AG04450 (cell line): ENCODE data around the gene FOSL1. TPM values are rescaled to one million over a fixed set of nuclear protein-coding genes. Genes with fewer than 3 reads are reported as not detected.
A peak's percentile ranks its signal among the peaks of the same experiment; 100 is the strongest.

Source experiments
- CTCF ChIA-PET: fragments of 300-600, 350-600 bp; formaldehyde crosslinking; extraction: SDS; loops from one replicate; lab custom pipeline; 2022; ENCODE audit warnings: antibody characterized with exemption, inconsistent platforms; lab: Charles Lee
- POLR2A ChIA-PET: fragments of 350-600 bp; formaldehyde crosslinking; extraction: SDS; loops from one replicate; lab custom pipeline; 2021; ENCODE audit warnings: antibody characterized with exemption, inconsistent platforms; lab: Yijun Ruan, JAX
- DNase-seq: peaks from one replicate; pipeline ENCODE4 v3.0.0-alpha.2; 2011; ENCODE audit warnings: low read depth, low spot score
- H3K27ac ChIP-seq: one replicate; pipeline ENCODE4 v1.5.1; 2012; ENCODE audit warnings: low read depth, low read length, control low read depth
- H3K27me3 ChIP-seq: one replicate; pipeline ENCODE4 v1.6.0; 2012; ENCODE audit warnings: low read length; ENCODE audit not compliant: control insufficient read depth, insufficient read depth
- H3K4me3 ChIP-seq: 2 replicates; pipeline ENCODE4 v1.5.1; 2011; ENCODE audit warnings: mild to moderate bottlenecking, low read depth, low read length, control low read depth
- H3K9me3 ChIP-seq: 2 replicates; pipeline ENCODE4 v1.5.1; 2012; ENCODE audit warnings: low read length; ENCODE audit not compliant: control insufficient read depth, insufficient read depth
- polyA plus RNA-seq: library from polyadenylated mRNA; depleted of rRNA; stranded (reverse); fragments of >200 nt; gene quantifications from 2 replicates; pipeline ENCODE4 v1.2.3, GENCODE V29; 2011
- TF ChIP-seq, protein P1 (sequence below): IDR thresholded peaks from 2 replicates; pipeline ENCODE4 v1.5.1; 2011; ENCODE audit warnings: low read depth, low read length, control low read depth, inconsistent platforms

The FOSL1 gene
- polyA plus RNA-seq, 1 experiment, result 7.9 TPM

GRCh38 chr11:65868076-65868667 is 32.0 kb downstream of the FOSL1 start:
- no peak for DNase-seq
- ChIA-PET POLR2A (interaction anchor here (0.7 to 4.2 kb wide), 4 partner anchors 9 to 988 kb away, joined by 3 to 26 read pairs (median 4); partner anchors contain the start of genes FIBP and MUS81), CTCF (interaction anchor here (2.1 to 4.2 kb wide), 3 partner anchors 8 to 20 kb away, joined by 14 to 35 read pairs (median 20); partner anchors contain the start of genes FIBP and MUS81)
- Histone ChIP-seq H3K27me3 (no peaks in the 10 kb centered on the region), H3K27ac (no peak overlapping the region), H3K4me3 (no peak overlapping the region), H3K9me3 (no peaks in the 10 kb centered on the region; the same call in 1 of the 2 replicates)
- TF ChIP-seq, protein P1, sequence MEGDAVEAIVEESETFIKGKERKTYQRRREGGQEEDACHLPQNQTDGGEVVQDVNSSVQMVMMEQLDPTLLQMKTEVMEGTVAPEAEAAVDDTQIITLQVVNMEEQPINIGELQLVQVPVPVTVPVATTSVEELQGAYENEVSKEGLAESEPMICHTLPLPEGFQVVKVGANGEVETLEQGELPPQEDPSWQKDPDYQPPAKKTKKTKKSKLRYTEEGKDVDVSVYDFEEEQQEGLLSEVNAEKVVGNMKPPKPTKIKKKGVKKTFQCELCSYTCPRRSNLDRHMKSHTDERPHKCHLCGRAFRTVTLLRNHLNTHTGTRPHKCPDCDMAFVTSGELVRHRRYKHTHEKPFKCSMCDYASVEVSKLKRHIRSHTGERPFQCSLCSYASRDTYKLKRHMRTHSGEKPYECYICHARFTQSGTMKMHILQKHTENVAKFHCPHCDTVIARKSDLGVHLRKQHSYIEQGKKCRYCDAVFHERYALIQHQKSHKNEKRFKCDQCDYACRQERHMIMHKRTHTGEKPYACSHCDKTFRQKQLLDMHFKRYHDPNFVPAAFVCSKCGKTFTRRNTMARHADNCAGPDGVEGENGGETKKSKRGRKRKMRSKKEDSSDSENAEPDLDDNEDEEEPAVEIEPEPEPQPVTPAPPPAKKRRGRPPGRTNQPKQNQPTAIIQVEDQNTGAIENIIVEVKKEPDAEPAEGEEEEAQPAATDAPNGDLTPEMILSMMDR, result no peak

DNA sequence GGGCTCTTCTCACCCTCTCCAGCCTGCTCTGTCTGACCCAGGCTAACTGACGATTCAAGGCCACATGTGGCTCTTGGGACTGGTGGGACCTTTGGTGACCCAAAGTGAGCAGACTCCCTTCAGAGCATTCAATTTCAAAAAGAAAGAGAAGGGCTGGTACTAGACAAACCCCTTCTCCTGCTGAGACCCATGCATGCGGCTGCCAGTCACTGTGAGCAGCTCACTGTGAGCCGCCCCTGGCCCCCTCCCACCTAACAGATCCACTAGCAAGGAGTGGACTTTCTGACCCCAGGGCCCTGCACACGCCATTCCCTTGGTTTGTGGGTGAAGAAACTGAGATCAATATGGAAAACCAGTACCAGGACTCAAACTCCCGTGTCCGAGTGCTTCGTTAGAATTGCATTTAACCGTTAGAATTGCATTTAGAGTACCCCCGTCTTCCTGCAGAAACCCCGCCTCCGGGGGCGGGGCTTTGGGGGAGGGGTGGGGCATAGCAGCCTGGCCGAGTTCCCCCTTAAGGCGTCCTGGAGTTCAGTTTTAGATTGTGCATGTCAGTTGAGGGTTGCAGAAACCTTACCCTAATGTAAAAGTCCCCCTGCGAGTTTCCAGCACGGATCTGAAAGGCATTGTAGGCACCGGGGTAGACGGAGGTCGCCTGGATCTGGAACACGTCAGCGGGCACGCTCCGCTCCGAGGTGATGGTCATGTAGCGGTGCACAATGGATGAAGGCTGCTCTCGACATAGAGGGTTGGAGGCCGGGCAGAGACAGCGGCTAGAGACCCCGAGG is 32.7 kb downstream of the FOSL1 start:
- no peak overlapping the region for H3K4me3 ChIP-seq
- H3K9me3 ChIP-seq, result no peaks in the 10 kb centered on the region; the same call in 1 of the 2 replicates
- H3K27me3 ChIP-seq, result no peaks in the 10 kb centered on the region
- DNase-seq, result no peak
- no peak overlapping the region for H3K27ac ChIP-seq
- ChIA-PET CTCF (interaction anchor here (2.1 to 4.2 kb wide), 3 partner anchors 8 to 21 kb away, joined by 14 to 35 read pairs (median 20); partner anchors contain the start of genes FIBP and MUS81), POLR2A (interaction anchor here (0.6 to 4.2 kb wide), 3 partner anchors 8 to 48 kb away, joined by 4 to 26 read pairs (median 7); partner anchors contain the start of gene MUS81)
- TF ChIP-seq, protein P1, result no peak

DNA sequence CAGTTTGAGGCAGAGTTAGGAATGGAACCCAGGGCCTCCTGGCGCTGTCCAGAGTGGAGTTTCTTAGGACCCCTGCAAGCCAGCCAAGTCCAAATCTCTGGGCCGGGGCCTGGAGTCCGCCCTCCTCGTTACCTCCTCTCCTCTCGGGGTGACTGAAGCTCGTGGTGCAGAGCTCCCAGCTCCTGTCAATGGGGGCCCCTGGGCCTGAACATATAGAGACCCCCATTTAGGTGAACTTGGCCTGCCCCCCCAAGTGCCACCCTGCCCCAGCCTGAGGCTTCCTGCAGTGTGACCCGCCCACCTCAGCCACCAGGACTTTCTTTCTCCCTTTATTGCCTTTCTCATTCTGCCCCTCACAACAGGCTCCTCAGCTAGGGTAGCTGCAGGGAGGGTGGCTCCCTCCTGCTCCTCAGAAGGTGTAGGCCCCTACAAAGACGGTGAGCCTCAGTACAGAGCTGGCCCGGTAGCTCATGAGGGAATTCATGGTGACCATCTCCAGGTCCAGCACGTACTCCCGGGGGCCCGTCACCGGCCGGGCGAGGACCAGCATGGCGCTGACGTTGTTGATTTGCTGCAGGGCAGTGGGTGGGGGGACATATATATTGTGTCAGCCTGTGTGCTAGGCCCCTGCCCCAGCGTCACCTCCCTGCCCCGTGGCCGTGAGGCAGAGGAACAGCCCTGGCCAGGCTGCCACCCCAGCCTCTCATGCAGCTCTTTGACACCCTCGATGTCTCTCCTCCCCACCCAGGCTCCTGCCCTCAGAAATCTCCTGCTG is 33.5 kb downstream of the FOSL1 start:
- DNase-seq, result no peak
- no peaks in the 10 kb centered on the region; the same call in 1 of the 2 replicates for H3K9me3 ChIP-seq
- H3K4me3 ChIP-seq, result no peak overlapping the region
- ChIA-PET CTCF (interaction anchor here (0.5 to 4.2 kb wide), 4 partner anchors 14 to 659 kb away, joined by 3 to 20 read pairs (median 6); partner anchors contain the start of gene FIBP), POLR2A (interaction anchor here (0.6 to 4.2 kb wide), 4 partner anchors 7 to 155 kb away, joined by 3 to 26 read pairs (median 6); partner anchors contain the start of genes KAT5 and MUS81)
- TF ChIP-seq, protein P1, result no peak
- no peaks in the 10 kb centered on the region for H3K27me3 ChIP-seq
- peak overlapping the region; percentile 58 for H3K27ac ChIP-seq

- CTCF ChIA-PET, result interaction anchor here (0.7 to 1.7 kb wide), 2 partner anchors 13 to 19 kb away, joined by 3 to 5 read pairs; no protein-coding TSS in a partner anchor
- no peak for DNase-seq
- TF ChIP-seq, protein P1, result no peak
- H3K4me3 ChIP-seq, result no peak overlapping the region
- H3K27me3 ChIP-seq, result no peaks in the 10 kb centered on the region
- H3K27ac ChIP-seq, result peak overlapping the region; percentile 21
- POLR2A ChIA-PET, result no interaction called here
- no peaks in the 10 kb centered on the region; the same call in 1 of the 2 replicates for H3K9me3 ChIP-seq
Observed at GRCh38 chr11:65865550-65866172, 34.5 kb downstream of the FOSL1 start.
